ENCODE results near the gene SUCO. TPM values are rescaled to one million over a fixed set of nuclear protein-coding genes. Genes with fewer than 3 reads are reported as not detected.

Gene SUCO
- total RNA-seq, 1 experiment from 2014 or later = 22.6 TPM

GRCh38 chr1:172609528-172609927 is 76.6 kb downstream of the SUCO start:
- POLR2A ChIA-PET = no interaction called here
- CTCF ChIA-PET = interaction anchor here (0.6 to 2.7 kb wide), 4 partner anchors 9 to 110 kb away, joined by 3 to 27 read pairs (median 6); no protein-coding TSS in a partner anchor
- intact Hi-C loops (cut with micrococcal nuclease) = loop anchor here (1.0 kb wide), 1 partner anchor 110 kb away; no protein-coding TSS in a partner anchor
- H3K9me2 ChIP-seq (ENCODE audit: insufficient read depth) = no peaks in the 10 kb centered on the region
- no peak overlapping the region for H3K4me3 ChIP-seq (replicated peaks in 1 of 2; ENCODE audit: low read depth in 1 of 2, low read length in 2 of 2)
- RAD21 ChIA-PET (ENCODE audit: low non-redundant PET in 1 of 2, low total read pairs in 2 of 2, uncharacterized antibody in 2 of 2, unreplicated experiment in 2 of 2) = no interaction called here
- H3K36me3 ChIP-seq (ENCODE audit: control insufficient read depth in 1 of 2, insufficient read depth in 2 of 2, low read length in 2 of 2) = no peaks in the 10 kb centered on the region
- TF ChIP-seq CEBPB (IDR thresholded peaks at IDR 0.05; ENCODE audit: low read depth) (no peak), JUND (IDR thresholded peaks at IDR 0.05) (no peak), RAD21 (IDR thresholded peaks at IDR 0.05; ENCODE audit: low read depth) (peak; percentile 61), POLR2A (IDR thresholded peaks at IDR 0.05; ENCODE audit: borderline replicate concordance, extremely low read depth, insufficient read depth, insufficient read length) (no peak), SRF (IDR thresholded peaks at IDR 0.05; ENCODE audit: low read depth) (no peak), FOSL1 (IDR thresholded peaks at IDR 0.05; ENCODE audit: low read depth) (no peak), ZFX (IDR thresholded peaks at IDR 0.05) (no peak)
- TF ChIP-seq, protein P1, sequence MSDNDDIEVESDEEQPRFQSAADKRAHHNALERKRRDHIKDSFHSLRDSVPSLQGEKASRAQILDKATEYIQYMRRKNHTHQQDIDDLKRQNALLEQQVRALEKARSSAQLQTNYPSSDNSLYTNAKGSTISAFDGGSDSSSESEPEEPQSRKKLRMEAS (IDR thresholded peaks at IDR 0.05) = no peak
- TF ChIP-seq, protein P2, sequence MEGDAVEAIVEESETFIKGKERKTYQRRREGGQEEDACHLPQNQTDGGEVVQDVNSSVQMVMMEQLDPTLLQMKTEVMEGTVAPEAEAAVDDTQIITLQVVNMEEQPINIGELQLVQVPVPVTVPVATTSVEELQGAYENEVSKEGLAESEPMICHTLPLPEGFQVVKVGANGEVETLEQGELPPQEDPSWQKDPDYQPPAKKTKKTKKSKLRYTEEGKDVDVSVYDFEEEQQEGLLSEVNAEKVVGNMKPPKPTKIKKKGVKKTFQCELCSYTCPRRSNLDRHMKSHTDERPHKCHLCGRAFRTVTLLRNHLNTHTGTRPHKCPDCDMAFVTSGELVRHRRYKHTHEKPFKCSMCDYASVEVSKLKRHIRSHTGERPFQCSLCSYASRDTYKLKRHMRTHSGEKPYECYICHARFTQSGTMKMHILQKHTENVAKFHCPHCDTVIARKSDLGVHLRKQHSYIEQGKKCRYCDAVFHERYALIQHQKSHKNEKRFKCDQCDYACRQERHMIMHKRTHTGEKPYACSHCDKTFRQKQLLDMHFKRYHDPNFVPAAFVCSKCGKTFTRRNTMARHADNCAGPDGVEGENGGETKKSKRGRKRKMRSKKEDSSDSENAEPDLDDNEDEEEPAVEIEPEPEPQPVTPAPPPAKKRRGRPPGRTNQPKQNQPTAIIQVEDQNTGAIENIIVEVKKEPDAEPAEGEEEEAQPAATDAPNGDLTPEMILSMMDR (IDR thresholded peaks at IDR 0.05 in 2 of 3, conservative IDR thresholded peaks at IDR 0.05 in 1 of 3; ENCODE audit: borderline replicate concordance in 1 of 3, insufficient read depth in 1 of 3, low read depth in 2 of 3, low read length in 2 of 3) = peak; percentile 37 to 53 (median 39); a peak in 5 of 6 replicates
- H3K27me3 ChIP-seq (ENCODE audit: insufficient read depth, low read length) = no peaks in the 10 kb centered on the region
- no peaks in the 10 kb centered on the region for H3K9me3 ChIP-seq (ENCODE audit: control insufficient read depth in 1 of 2, insufficient read depth in 1 of 2, low read depth in 1 of 2, low read length in 2 of 2)
- no peaks in the 10 kb centered on the region for H3K79me2 ChIP-seq (ENCODE audit: insufficient read depth, low read length)
- no peaks in the 10 kb centered on the region for H3K4me1 ChIP-seq (ENCODE audit: control insufficient read depth in 1 of 2, insufficient read depth in 2 of 2, low read length in 2 of 2)
- H3K27ac ChIP-seq (ENCODE audit: low read depth, low read length) = no peak overlapping the region
- H4K20me1 ChIP-seq (ENCODE audit: insufficient read depth) = no peaks in the 10 kb centered on the region
- no peak overlapping the region for H2AFZ ChIP-seq (ENCODE audit: low read depth, low read length, poor library complexity, severe bottlenecking)
- ATAC-seq (peak; percentile 70; the same call in 1 of the 2 replicates), DNase-seq (ENCODE audit: low read depth, low spot score) (no peak)
- H3K9ac ChIP-seq (ENCODE audit: low read length) = no peak overlapping the region
- no TSS peak for BruUV-seq (replicated peaks)
- H3K4me2 ChIP-seq (ENCODE audit: low read length) = no peak overlapping the region

- Histone ChIP-seq H3K27me3 (ENCODE audit: insufficient read depth, low read length) (no peaks in the 10 kb centered on the region), H3K9me3 (ENCODE audit: control insufficient read depth in 1 of 2, insufficient read depth in 1 of 2, low read depth in 1 of 2, low read length in 2 of 2) (no peaks in the 10 kb centered on the region), H3K4me1 (ENCODE audit: control insufficient read depth in 1 of 2, insufficient read depth in 2 of 2, low read length in 2 of 2) (no peaks in the 10 kb centered on the region), H3K36me3 (ENCODE audit: control insufficient read depth in 1 of 2, insufficient read depth in 2 of 2, low read length in 2 of 2) (no peaks in the 10 kb centered on the region), H3K4me2 (ENCODE audit: low read length) (no peak overlapping the region), H3K79me2 (ENCODE audit: insufficient read depth, low read length) (no peaks in the 10 kb centered on the region), H3K9ac (ENCODE audit: low read length) (no peak overlapping the region), H3K27ac (ENCODE audit: low read depth, low read length) (no peak overlapping the region), H2AFZ (ENCODE audit: low read depth, low read length, poor library complexity, severe bottlenecking) (no peak overlapping the region), H3K4me3 (replicated peaks in 1 of 2; ENCODE audit: low read depth in 1 of 2, low read length in 2 of 2) (no peak overlapping the region), H3K9me2 (ENCODE audit: insufficient read depth) (no peaks in the 10 kb centered on the region), H4K20me1 (ENCODE audit: insufficient read depth) (no peaks in the 10 kb centered on the region)
- no peak for TF ChIP-seq ELF1 (IDR thresholded peaks at IDR 0.05; ENCODE audit: borderline replicate concordance, low read depth)
- no peak for TF ChIP-seq REST (IDR thresholded peaks at IDR 0.05; ENCODE audit: low read depth)
- TF ChIP-seq CBX3 (IDR thresholded peaks at IDR 0.05; ENCODE audit: low read depth) = no peak
- TF ChIP-seq POLR2A (IDR thresholded peaks at IDR 0.05; ENCODE audit: borderline replicate concordance, extremely low read depth, insufficient read depth, insufficient read length) = no peak
- no peak for TF ChIP-seq RAD21 (IDR thresholded peaks at IDR 0.05; ENCODE audit: low read depth)
- no peak for TF ChIP-seq SP1 (IDR thresholded peaks at IDR 0.05; ENCODE audit: low read depth)
- ChIA-PET CTCF (no interaction called here), RAD21 (ENCODE audit: low non-redundant PET in 1 of 2, low total read pairs in 2 of 2, uncharacterized antibody in 2 of 2, unreplicated experiment in 2 of 2) (no interaction called here), POLR2A (no interaction called here)
- DNase-seq (ENCODE audit: low read depth, low spot score) (no peak), ATAC-seq (no peak)
- intact Hi-C loops (cut with micrococcal nuclease) = no loop called here
- BruUV-seq (replicated peaks) = no TSS peak
These were observed 79.5 kb downstream of the SUCO start for GRCh38 chr1:172612478-172612877.

Measured in HCT116 (cell line).